ENCODE measurements around the gene RPP40.

DNA sequence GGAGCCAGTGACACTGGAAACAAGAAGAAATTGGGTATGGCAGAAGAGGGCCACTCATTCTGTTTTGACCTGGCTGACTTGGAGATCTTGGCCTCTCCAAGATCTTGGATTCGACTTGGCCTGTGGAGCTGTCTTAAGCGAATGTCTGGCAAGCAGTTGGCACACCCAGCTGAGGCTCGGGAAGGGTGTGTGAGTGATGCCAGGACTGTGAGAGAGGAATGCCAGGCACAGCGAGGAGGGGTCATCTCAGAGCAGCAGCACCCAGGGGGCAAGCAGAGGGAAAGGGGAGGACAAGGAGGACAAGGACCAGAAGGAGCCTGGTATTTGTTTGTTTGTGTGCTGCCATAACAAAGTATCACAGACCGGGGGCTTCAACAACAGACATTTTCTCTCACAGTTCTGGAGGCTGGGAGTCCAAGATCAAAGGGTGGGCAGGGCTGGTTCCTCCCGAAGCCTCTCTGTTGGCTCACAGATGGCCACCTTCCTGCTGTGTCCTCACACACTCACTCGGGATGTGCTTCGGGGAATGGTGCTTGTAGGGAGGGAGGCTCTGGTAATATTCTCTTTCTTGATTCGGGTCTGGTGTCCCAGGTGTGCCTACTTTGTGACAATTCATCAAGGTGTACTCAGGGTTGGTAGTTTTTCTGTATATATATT is 33.0 kb downstream of the RPP40 start:
- no peak for TF ChIP-seq CTCF (IDR thresholded peaks at IDR 0.05)
- TF ChIP-seq POLR2A (IDR thresholded peaks at IDR 0.05), result no peak
- TF ChIP-seq POLR2AphosphoS5 (IDR thresholded peaks at IDR 0.05), result no peak
